BLaER1 treated with 17β-estradiol and CSF1 and Interleukin-3, amounts not matched to agents 10 nM and 100 nM (cell line): ENCODE results near the gene SEPSECS.
A peak's percentile ranks its signal among the peaks of the same experiment; 100 is the strongest.

Experiments
- H3K27ac ChIP-seq, 11 experiments: shearing (Covaris generic); formaldehyde crosslinking; 2 replicates each; pipeline ENCODE4 v1.8.1; 2022
- H3K27me3 ChIP-seq, 11 experiments: shearing (Covaris generic); formaldehyde crosslinking; 2 replicates each; pipeline ENCODE4 v1.8.1; 2022
- H3K36me3 ChIP-seq, 11 experiments: shearing (Covaris generic); formaldehyde crosslinking; 2 replicates each; pipeline ENCODE4 v1.8.1; 2022
- H3K4me1 ChIP-seq, 10 experiments: shearing (Covaris generic); formaldehyde crosslinking; 2 replicates each; pipeline ENCODE4 v1.8.1; 2022
- H3K4me2 ChIP-seq, 11 experiments: shearing (Covaris generic); formaldehyde crosslinking; 2 replicates each; pipeline ENCODE4 v1.8.1; 2022
- H3K4me3 ChIP-seq, 10 experiments: shearing (Covaris generic); formaldehyde crosslinking; 2 replicates each; pipeline ENCODE4 v1.8.1; 2022
- H3K9ac ChIP-seq, 11 experiments: shearing (Covaris generic); formaldehyde crosslinking; 2 replicates each; pipeline ENCODE4 v1.8.1; 2022
- H3K9me3 ChIP-seq, 11 experiments: shearing (Covaris generic); formaldehyde crosslinking; replicated peaks in 1 of 11; 2 replicates each; pipeline ENCODE4 v1.8.1; 2022
- H4K20me1 ChIP-seq, 11 experiments: shearing (Covaris generic); formaldehyde crosslinking; 2 replicates each; pipeline ENCODE4 v1.8.1; 2022
- Cebpa-rat ChIP-seq, 11 experiments: shearing (Covaris generic); IDR thresholded peaks; 2 replicates each; pipeline ENCODE4 v1.8.1; 2022

Gene SEPSECS

GRCh38 chr4:25120146-25120940 is 39.9 kb downstream of the SEPSECS start:
- Histone ChIP-seq H3K9ac (no peak overlapping the region), H3K36me3 (peaks cover 21 to 58% (median 33%) of the 10 kb centered on the region in 11 experiments; a peak in 21 of 22 replicates), H4K20me1 (no peaks in the 10 kb centered on the region), H3K27ac (no peak overlapping the region), H3K4me2 (no peak overlapping the region), H3K4me3 (no peak overlapping the region), H3K9me3 (no peaks in the 10 kb centered on the region), H3K4me1 (no peaks in the 10 kb centered on the region), H3K27me3 (no peaks in the 10 kb centered on the region)
- no peak for TF ChIP-seq Cebpa-rat (IDR thresholded peaks at IDR 0.05)

DNA sequence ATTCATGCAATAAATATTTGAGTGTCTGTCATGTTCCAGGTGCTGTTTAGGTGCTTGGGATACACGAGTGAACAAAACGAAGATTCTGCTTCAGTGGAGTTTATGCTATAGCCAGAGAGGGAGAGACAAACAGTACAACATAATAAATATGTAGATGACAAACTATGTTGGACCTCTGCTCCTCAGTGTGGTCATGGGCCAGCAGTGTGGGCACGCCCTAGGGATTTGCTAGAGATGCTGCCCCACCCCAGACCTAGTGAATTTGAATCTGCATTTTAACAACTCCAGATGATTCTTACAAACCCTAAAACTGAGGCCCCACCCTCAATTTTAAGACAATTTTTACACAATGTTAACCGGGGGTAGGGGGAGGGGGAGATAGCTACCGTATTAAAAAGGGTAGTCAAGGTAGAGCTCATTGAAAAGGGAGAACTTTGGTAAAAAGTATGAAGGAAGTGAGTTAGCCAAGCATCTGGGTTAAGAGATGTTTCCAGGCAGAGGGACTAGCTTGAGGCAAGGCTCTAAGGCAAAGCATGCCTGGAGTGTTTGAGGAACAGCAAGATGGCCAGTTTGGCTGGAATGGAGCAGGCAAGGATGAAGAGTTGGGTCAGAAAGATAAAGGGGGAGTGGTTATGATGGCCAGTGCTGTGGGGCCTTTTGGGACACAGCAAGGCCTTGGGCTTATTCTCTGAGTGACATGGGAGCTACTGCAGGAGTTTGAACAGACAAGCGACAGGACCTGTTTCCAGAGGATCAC is 42.4 kb downstream of the SEPSECS start:
- H3K4me1 ChIP-seq = no peaks in the 10 kb centered on the region
- H3K27me3 ChIP-seq = no peaks in the 10 kb centered on the region
- H3K4me3 ChIP-seq = no peak overlapping the region
- no peak for TF ChIP-seq Cebpa-rat (IDR thresholded peaks at IDR 0.05)
- H3K4me2 ChIP-seq = no peak overlapping the region
- no peaks in the 10 kb centered on the region for H4K20me1 ChIP-seq
- H3K36me3 ChIP-seq = peaks cover 3 to 33% (median 11%) of the 10 kb centered on the region in 11 experiments; a peak in 17 of 22 replicates
- H3K27ac ChIP-seq = no peak overlapping the region
- no peaks in the 10 kb centered on the region for H3K9me3 ChIP-seq
- H3K9ac ChIP-seq = no peak overlapping the region

DNA sequence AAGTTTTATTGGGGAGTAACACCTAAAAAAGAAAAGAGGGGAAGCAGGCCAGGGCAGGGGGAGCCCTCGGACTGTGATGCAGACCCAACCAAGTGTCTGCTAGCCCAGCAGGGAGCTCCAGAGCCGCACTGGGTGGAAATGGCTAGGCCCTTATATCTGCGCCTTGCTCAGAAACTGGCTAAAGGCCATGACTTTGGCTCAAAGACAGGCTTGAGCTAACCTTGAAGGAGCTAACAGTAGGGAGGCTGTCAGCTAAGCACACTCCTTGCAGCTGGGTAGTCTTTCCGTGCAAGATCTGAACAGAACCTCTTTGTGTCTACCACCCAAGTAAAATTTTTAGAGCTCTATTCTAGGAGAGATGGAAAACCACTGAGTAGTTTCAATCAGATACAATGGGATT is 43.0 kb downstream of the SEPSECS start:
- Histone ChIP-seq H3K9me3 (no peaks in the 10 kb centered on the region), H3K4me3 (no peak overlapping the region), H3K27me3 (no peaks in the 10 kb centered on the region), H3K27ac (no peak overlapping the region), H3K9ac (no peak overlapping the region), H3K4me1 (0 out of 20 replicates have a peak, but pooled peaks cover 0 to 2% (median 0%) of the 10 kb centered on the region in 10 experiments), H3K4me2 (no peak overlapping the region), H3K36me3 (peaks cover 0 to 27% (median 7%) of the 10 kb centered on the region in 11 experiments; a peak in 9 of 22 replicates), H4K20me1 (no peaks in the 10 kb centered on the region)
- TF ChIP-seq Cebpa-rat (IDR thresholded peaks at IDR 0.05) = no peak

GRCh38 chr4:25113915-25114904 is 46.0 kb downstream of the SEPSECS start:
- H3K9ac ChIP-seq = no peak overlapping the region
- H3K36me3 ChIP-seq = peaks cover 0 to 7% (median 0%) of the 10 kb centered on the region in 11 experiments; a peak in 2 of 22 replicates
- H3K4me1 ChIP-seq = 0 out of 20 replicates have a peak, but pooled peaks cover 0 to 6% (median 0%) of the 10 kb centered on the region in 10 experiments
- no peak overlapping the region for H3K27ac ChIP-seq
- H3K4me2 ChIP-seq = no peak overlapping the region
- H3K9me3 ChIP-seq = no peaks in the 10 kb centered on the region
- H3K4me3 ChIP-seq = no peak overlapping the region
- H4K20me1 ChIP-seq = no peaks in the 10 kb centered on the region
- no peaks in the 10 kb centered on the region for H3K27me3 ChIP-seq
- no peak for TF ChIP-seq Cebpa-rat (IDR thresholded peaks at IDR 0.05)

- TF ChIP-seq Cebpa-rat (IDR thresholded peaks at IDR 0.05) = no peak
- Histone ChIP-seq H4K20me1 (no peaks in the 10 kb centered on the region), H3K9ac (no peak overlapping the region), H3K9me3 (no peaks in the 10 kb centered on the region), H3K4me1 (0 out of 20 replicates have a peak, but pooled peaks cover 0 to 6% (median 0%) of the 10 kb centered on the region in 10 experiments), H3K4me2 (no peak overlapping the region), H3K36me3 (no peaks in the 10 kb centered on the region), H3K27ac (no peak overlapping the region), H3K27me3 (no peaks in the 10 kb centered on the region), H3K4me3 (no peak overlapping the region)
These were observed 47.3 kb downstream of the SEPSECS start for GRCh38 chr4:25112995-25113380.

- Histone ChIP-seq H3K36me3 (no peaks in the 10 kb centered on the region), H3K9me3 (no peaks in the 10 kb centered on the region), H3K4me2 (0 out of 22 replicates have a peak overlapping the region, but pooled peaks of 1 of the 11 experiments have one; percentile 0), H3K27me3 (no peaks in the 10 kb centered on the region), H3K4me1 (0 out of 20 replicates have a peak, but pooled peaks cover 0 to 6% (median 0%) of the 10 kb centered on the region in 10 experiments), H3K27ac (no peak overlapping the region), H4K20me1 (no peaks in the 10 kb centered on the region), H3K9ac (no peak overlapping the region), H3K4me3 (no peak overlapping the region)
- no peak for TF ChIP-seq Cebpa-rat (IDR thresholded peaks at IDR 0.05)
These were observed 47.8 kb downstream of the SEPSECS start for GRCh38 chr4:25112366-25112994.

- H3K9ac ChIP-seq = no peak overlapping the region
- H3K4me2 ChIP-seq = no peak overlapping the region
- H3K36me3 ChIP-seq = no peaks in the 10 kb centered on the region
- H3K4me1 ChIP-seq = 0 out of 20 replicates have a peak, but pooled peaks cover 0 to 6% (median 0%) of the 10 kb centered on the region in 10 experiments
- no peak overlapping the region for H3K4me3 ChIP-seq
- H3K9me3 ChIP-seq = no peaks in the 10 kb centered on the region
- no peak overlapping the region for H3K27ac ChIP-seq
- no peaks in the 10 kb centered on the region for H3K27me3 ChIP-seq
- TF ChIP-seq Cebpa-rat (IDR thresholded peaks at IDR 0.05) = no peak
- H4K20me1 ChIP-seq = no peaks in the 10 kb centered on the region
These were observed 48.5 kb downstream of the SEPSECS start for GRCh38 chr4:25111648-25112196.
